Activated CD8-positive, alpha-beta memory T cell treated with anti-CD3 and anti-CD28 coated beads for 4 hours (primary cell): ENCODE results near the gene COQ7.

Experiments used
- DNase-seq, 2 donors: peaks; one replicate each; pipeline ENCODE4 v3.0.0-alpha.2; 2020; ENCODE audit warnings: low read depth in 2 of 2

COQ7 gene

DNA sequence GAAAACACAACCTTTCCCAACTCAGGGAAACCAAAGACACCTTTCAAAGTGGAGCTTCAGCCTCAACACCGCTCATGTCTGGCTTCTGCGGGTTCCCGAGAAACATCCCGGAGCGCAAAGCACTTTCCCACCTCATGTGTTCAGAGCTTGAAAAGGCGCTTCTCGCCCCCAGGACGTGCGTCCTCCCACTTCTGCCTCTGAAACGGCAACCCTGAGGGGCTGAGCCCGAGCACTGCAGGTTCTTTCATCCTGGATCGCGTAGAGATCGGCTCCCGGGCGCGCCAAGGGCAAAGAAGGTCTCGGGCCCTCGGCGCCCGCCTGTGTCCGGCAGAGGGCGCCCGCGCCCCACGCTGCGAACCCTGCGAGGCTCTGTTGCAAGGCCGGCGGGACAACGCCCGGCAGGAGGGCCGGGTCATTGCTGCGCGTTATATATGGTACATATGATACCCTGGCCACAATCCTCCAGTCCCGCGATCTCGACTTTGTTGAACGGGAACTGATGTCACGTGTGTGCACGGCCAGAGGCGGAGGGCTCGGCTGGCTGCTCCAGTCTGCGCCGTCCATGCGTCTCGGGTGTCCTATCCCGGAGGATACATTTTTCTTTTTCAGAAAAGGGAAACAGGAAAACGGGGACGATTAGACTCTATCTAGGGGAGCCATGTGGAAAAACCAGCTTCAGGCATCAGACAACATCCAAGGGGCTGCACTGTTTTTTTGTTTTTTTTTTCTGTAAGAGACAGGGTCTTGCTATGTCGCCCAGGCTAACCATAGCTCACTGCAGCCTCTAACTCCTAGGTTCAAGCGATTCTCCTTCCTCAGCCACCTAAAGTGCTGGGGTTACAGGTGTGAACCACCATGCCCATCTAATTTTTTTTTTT is 19.1 kb downstream of the COQ7 start:
- DNase-seq = peak; percentile 43 to 45

DNA sequence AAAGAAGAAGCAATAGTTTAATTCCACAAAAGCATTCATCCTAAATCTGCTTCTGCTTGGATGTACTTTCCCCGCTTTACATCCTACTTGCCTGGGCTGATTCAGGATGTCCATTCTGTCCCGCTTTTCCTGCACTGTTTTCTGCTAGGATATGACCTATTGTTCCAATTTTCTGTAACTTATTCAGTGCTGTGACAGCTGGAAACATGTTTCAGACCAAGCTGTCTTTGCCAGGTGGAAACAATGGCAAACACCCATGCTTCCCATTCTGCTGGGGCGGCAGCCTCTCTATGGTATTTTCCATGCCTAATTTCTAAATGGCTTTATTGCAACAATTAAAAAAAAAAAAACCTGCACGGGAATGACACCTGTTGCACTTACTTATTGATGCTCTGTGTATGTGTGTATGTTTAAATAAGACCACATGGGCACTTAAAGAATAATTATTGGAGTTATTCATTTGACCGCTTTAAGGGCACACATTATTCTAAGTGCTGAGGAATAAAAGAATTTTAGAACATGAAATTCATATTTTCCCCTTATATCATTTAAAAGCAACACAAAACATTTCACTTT is 21.0 kb downstream of the COQ7 start:
- DNase-seq = no peak

DNA sequence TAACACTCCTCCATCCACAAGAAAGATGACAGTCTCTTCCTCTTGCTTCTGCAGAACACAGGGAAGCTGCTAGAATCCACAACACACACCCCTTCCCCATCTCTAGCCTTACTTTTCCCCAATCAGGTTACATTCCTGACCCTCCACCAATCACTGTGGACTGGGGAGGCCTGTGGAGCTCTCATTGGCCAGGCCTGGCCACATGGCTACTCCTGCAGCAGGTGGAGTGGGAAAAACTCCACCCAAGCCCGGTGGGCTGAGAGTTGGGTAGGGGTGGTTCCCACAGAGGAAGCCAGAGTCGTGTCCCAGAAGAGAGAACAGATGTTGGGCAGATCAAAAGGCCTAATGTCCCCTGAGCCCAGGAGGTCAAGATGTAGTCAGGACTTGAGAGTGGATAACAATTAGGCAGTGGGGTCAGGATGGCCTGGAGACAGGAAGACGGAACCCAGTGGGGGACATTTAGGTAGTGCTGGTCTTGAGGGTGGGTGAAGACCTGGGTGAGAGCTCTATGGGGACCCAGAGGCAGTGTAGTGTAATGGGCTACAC is 22.1 kb downstream of the COQ7 start:
- no peak for DNase-seq

DNA sequence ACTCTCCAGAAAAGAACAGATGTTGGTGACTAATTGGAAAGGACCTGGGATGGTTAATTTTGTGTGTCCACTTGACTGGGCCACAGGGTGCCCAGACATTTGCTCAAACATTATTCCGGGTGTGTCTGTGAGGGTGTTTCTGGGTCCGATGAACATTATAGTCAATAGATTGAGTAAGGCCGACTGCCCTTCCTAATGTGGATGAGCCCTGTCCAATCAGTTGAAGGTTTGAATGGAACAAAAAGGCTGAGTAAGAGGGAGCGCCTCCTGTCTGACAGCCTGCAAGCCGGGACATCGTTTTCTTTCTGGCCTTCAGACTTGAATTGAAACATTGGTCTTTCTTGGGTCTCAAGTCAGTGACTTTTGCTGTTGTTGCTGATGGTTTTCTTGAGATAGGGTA is 23.5 kb downstream of the COQ7 start:
- no peak for DNase-seq

GRCh38 chr16:19092653-19093410 is 25.4 kb downstream of the COQ7 start:
- no peak for DNase-seq

GRCh38 chr16:19093631-19094541 is 26.5 kb downstream of the COQ7 start:
- DNase-seq = no peak

GRCh38 chr16:19094542-19095365 is 27.3 kb downstream of the COQ7 start:
- DNase-seq = no peak

GRCh38 chr16:19095654-19096053 is 28.2 kb downstream of the COQ7 start:
- DNase-seq = no peak

DNA sequence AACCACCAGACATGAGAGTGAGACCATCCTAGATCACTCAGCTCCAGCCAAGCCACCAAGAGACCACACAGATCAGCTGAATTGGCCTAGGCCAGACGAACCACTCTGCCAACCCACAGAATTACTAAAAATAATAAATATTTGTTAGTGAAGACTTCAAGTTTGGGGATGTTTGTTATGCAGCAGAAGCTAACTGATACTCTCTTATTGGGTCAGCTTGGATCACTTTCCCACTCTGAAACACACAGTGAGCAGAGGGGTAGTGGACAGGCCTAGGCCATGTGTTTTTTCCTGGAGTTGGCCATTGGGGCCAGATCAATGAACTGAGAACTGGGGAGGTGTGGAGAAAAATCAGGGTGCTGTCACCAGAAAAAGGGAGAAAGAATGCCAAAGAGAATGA is 30.8 kb downstream of the COQ7 start:
- no peak for DNase-seq

GRCh38 chr16:19102187-19102872 is 34.9 kb downstream of the COQ7 start:
- DNase-seq = no peak

DNA sequence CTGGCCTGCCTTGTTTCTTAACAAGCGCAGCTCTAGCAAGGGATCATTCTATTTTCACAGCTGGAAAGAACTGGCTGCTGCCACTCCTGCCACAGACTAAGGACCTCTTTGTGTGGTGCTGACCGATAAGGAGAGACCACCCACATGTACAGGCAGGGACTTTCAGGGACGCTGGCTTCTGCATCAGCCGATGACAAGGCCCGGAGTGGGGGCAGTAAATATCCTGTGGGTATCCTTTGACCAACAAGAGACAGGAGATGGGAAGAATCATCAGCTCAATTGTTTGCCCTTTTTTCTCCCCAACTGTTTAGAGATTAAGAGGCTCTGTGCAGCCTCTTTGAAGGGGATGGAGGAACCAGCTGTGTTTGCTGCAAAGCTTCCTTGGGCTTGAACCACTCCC is 37.2 kb downstream of the COQ7 start:
- no peak for DNase-seq

DNA sequence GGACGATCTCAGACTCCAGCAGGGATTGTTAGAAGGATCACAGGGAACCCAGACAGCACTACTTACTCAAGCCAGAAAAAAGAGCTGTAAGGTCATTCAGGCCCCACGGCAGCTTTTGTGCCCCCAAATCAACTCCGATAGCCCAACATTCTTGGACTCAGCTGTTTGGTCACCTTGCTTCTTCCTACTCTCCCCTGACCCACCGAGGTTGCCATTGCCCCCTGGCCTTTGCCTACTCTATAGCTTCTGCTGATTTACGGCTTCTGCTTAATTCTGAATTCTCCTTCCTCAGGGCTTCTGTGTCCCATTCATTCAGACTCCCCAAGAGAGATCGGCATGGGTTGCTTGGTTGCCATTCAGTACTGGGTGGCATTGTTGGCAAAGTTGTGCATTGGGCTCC is 37.7 kb downstream of the COQ7 start:
- no peak for DNase-seq

GRCh38 chr16:19105891-19106624 is 38.6 kb downstream of the COQ7 start:
- DNase-seq = no peak

DNA sequence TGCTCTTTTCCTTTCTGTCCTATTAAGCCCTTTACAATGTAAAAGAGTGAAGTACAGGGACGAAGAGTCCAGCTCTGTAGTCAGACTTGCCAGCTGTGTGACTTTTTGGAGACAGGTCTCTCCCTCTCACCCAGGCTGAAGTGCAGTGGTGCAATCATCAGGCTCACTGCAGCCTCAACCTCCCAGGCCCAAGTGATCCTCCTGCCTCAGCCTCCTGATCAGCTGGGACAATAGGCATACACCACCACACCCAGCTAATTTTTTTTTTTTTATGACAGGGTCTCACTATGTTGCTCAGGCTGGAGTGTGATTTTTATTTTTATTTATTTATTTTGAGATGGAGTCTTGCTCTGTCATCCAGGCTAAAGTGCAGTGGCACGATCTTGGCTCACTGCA is 39.2 kb downstream of the COQ7 start:
- no peak for DNase-seq

DNA sequence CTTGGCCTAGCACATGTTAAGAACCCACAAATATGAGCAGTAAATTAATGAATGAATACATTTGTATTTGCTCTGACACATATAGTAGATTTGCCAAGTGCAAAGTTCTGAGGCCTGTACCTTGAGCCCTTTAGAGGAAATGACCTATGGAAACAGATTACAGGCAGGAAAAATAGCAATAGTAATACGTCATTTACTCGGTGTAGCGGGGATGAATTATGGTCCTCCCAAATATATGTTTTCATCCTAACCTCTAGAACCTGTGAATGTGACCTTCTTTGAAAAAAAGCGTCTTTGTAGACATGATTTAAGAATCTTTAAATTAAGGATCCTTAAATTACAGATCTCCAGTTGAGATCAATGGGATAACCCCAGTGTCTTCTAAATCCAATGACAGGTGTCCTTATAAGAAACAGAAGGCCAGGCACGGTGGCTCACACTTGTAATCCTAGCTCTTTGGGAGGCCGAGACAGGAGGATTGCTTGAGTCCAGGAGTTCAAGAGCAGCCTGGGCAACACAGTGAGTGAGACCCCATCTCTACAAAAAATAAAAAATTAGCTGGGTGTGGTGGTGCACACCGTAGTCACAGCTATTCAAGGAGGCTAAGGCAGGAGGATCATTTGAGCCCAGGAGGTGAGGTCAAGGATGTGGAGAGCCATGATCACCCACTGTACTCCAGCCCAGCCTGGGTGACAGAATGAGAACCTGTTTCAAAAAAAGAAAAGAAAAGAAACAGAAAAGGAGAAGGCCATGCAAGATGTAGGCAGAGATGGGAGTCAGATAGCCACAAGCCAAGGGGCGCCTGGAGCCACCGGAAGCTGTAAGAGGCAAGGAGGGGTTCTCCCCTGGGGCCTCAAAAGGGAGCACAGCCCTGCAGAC is 41.2 kb downstream of the COQ7 start:
- DNase-seq = no peak

GRCh38 chr16:19109288-19109664 is 41.9 kb downstream of the COQ7 start:
- no peak for DNase-seq

DNA sequence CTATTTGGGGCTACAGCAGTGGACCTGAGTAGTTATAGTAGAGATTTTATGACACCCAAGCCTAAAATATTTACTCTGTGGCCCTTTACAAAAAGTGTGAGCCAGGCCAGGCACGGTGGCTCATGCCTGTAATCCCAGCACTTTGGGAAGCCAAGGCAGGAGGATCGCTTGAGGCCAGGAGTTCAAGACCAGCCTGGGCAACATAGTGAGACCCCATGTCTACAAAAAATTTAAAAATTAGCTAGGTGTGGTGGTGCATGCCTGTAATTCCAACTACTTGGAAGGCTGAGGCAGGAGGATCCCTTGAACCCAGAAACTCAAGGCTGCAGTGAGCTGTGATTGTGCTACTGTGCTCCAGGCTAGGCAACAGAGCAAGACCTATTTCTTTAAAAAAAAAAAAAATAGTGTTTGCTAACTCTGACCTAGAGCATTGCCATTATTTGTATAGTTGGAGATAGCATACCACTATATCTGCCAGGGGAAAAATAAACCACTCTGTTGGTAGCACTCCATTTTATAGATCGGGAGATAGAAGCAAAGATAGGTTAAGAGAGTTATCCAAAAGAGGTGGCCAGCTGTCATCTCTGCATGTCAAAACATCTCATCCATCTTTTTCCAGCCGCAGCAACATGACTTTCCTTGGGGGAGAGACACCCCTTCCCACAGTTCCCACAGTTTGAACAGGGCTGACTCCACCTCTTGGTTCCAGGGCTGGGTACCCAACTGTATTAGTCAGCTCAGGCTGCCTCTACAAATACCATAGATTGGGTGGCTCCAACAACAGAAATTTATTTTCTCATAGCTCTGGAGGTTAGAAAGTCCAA is 43.3 kb downstream of the COQ7 start:
- DNase-seq = no peak

DNA sequence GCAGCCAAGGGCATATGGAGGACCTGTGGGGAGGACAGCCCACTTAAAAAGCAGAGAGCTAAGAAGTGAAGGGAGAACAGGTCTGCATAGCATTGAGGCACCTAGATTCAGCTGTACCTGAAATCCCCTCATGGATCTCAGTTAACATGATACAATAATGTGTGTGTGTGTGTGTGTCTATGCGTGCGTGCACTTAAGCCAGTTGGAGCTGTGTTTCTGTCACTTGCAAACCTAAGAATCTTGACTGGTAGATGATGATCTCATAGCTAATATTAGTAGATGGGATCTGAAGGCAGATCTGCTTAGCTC is 44.6 kb downstream of the COQ7 start:
- DNase-seq = no peak
